Type B pancreatic cell (in vitro differentiated cells): ENCODE data around the gene TMTC2. TPM values are rescaled to one million over a fixed set of nuclear protein-coding genes. Genes with fewer than 3 reads are reported as not detected.

ENCODE experiments used
- DNase-seq: peaks from one replicate; pipeline ENCODE4 v3.0.0; 2021; ENCODE audit warnings: mixed read lengths; ENCODE audit not compliant: unreplicated experiment; ENCODE audit errors: extremely low spot score
- H3K27ac Mint-ChIP-seq: 2 replicates; pipeline ENCODE4 v1.8.0; 2021; ENCODE audit warnings: mild to moderate bottlenecking, mixed read lengths
- H3K27me3 Mint-ChIP-seq: 2 replicates; pipeline ENCODE4 v1.8.0; 2021; ENCODE audit warnings: mixed read lengths
- H3K36me3 Mint-ChIP-seq: 2 replicates; pipeline ENCODE4 v1.8.0; 2021; ENCODE audit warnings: mixed read lengths
- H3K4me1 Mint-ChIP-seq: one replicate; pipeline ENCODE4 v1.8.0; 2021; ENCODE audit warnings: mixed read lengths; ENCODE audit not compliant: unreplicated experiment
- H3K4me3 Mint-ChIP-seq: 2 replicates; pipeline ENCODE4 v1.8.0; 2021; ENCODE audit warnings: mild to moderate bottlenecking, mixed read lengths
- H3K9me3 Mint-ChIP-seq: 2 replicates; pipeline ENCODE4 v1.8.0; 2021; ENCODE audit warnings: mixed read lengths
- total RNA-seq: library from RNA; stranded (reverse); gene quantifications from 2 replicates; pipeline ENCODE4 v1.2.1, GENCODE V29; 2021; ENCODE audit warnings: low replicate concordance
- TF ChIP-seq, protein P1 (sequence below): fragments of 200-600 bp; sonication (generic); conservative IDR thresholded peaks from 2 replicates; pipeline ENCODE4 v1.5.0; 2021; ENCODE audit warnings: antibody characterized with exemption, mild to moderate bottlenecking

TMTC2 gene
- total RNA-seq, 1 donor from 2014 or later: 31.0 TPM

DNA sequence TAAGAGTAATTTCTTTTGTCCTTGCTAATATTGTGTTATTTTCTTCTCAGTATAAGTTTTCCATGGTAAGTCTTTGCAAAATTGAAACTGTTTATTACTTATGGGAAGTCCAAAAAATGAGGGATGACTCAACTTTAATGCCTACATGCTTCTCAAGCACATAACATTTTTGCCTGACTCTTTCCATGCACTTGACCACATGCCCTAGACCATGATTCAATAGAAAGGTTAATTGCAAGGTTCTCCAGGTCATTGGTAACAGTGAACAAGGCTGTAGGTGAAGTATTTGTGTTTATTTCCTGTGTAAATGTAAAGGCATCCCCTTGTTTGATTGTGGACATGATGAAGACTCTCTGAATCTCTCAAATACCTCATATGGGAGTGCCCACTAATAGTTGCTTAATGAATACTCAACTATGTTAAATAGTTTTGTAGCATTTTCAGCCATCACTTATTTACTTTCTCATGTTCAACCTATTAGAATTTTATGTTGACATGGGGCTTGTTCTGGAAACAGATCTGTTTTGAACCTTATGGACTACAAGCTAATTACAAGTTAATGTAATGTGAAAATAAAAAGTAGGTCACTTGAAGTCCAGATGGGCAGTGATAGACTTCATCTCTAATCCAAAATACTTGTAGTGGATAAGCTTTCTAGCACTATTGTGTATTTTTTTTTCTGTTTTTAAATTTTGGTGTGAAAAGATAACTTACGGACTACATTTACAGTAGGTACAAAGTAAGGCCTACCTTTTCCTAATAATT, 131.7 kb downstream of the TMTC2 start:
- peaks cover 32% of the 10 kb centered on the region for H3K36me3 Mint-ChIP-seq
- no peak overlapping the region for H3K27ac Mint-ChIP-seq
- H3K4me1 Mint-ChIP-seq: no peaks in the 10 kb centered on the region
- H3K4me3 Mint-ChIP-seq: no peak overlapping the region
- TF ChIP-seq, protein P1, sequence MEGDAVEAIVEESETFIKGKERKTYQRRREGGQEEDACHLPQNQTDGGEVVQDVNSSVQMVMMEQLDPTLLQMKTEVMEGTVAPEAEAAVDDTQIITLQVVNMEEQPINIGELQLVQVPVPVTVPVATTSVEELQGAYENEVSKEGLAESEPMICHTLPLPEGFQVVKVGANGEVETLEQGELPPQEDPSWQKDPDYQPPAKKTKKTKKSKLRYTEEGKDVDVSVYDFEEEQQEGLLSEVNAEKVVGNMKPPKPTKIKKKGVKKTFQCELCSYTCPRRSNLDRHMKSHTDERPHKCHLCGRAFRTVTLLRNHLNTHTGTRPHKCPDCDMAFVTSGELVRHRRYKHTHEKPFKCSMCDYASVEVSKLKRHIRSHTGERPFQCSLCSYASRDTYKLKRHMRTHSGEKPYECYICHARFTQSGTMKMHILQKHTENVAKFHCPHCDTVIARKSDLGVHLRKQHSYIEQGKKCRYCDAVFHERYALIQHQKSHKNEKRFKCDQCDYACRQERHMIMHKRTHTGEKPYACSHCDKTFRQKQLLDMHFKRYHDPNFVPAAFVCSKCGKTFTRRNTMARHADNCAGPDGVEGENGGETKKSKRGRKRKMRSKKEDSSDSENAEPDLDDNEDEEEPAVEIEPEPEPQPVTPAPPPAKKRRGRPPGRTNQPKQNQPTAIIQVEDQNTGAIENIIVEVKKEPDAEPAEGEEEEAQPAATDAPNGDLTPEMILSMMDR: no peak
- no peak for DNase-seq
- H3K9me3 Mint-ChIP-seq: no peaks in the 10 kb centered on the region
- no peaks in the 10 kb centered on the region for H3K27me3 Mint-ChIP-seq

DNA sequence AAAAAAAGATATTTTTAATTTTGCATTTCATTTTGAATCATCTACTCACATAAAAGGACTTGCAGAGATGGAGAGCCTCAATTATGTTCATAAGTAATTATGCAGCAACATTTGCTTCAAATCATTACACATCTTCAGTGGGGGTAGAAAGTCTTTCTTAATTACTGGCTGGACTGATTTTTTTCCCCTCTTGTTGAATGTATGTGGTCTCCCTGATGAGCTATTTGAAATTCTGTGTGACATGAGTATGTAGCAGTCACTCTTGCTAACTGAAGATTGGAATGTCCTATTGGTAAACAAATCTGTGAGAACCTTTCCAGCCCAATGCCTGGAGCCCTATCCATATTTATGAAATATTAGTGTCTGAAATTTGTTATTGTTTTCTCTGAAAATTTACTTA, 139.8 kb downstream of the TMTC2 start:
- TF ChIP-seq, protein P1: no peak
- Mint-ChIP-seq H3K9me3 (peaks cover 4% of the 10 kb centered on the region), H3K27me3 (no peaks in the 10 kb centered on the region), H3K36me3 (peaks cover 24% of the 10 kb centered on the region), H3K27ac (no peak overlapping the region), H3K4me3 (no peak overlapping the region), H3K4me1 (peaks cover 2% of the 10 kb centered on the region)
- no peak for DNase-seq

DNA sequence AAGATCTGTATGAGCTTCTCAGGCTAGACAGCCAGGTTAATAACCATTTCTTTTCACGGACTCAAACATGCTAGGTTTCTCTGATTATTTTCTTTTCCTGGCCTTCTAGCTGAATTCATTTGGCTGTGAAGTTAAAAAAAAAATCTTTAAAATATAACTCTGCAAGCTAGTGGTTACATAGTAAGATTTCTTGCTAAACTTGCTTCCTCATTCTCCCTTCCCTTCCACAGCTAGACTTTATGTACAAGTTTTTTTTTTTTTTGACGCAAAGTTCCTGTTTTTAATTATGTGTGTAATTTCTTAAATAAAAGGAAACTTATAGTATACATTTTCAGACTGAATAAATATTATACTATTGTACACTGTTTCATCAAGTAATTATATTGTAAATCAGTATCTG, 145.4 kb downstream of the TMTC2 start:
- TF ChIP-seq, protein P1: no peak
- no peak for DNase-seq
- H3K27me3 Mint-ChIP-seq: no peaks in the 10 kb centered on the region
- H3K4me3 Mint-ChIP-seq: no peak overlapping the region
- peaks cover 5% of the 10 kb centered on the region for H3K4me1 Mint-ChIP-seq
- peaks cover 3% of the 10 kb centered on the region for H3K9me3 Mint-ChIP-seq
- peaks cover 9% of the 10 kb centered on the region for H3K36me3 Mint-ChIP-seq
- H3K27ac Mint-ChIP-seq: no peak overlapping the region

DNA sequence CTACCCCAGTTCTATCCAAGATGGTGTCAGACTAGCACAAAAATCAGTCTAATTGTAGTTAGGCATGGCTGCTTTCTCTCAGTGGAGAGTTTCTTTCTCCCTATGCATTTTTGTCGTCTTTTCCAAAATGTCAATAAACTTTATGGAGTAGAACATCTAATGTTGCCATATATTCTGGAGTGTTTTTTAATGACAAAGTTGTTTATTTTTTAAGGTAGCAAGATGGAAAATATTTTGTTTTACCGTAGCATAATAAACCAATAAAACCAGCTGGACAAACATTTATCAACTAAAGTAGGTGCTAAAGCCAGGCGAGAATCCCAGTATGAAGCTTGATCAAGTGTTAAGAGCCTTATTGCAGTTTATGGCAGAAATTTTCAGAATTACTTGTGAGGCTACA, 146.3 kb downstream of the TMTC2 start:
- no peak overlapping the region for H3K27ac Mint-ChIP-seq
- TF ChIP-seq, protein P1: no peak
- H3K36me3 Mint-ChIP-seq: peaks cover 8% of the 10 kb centered on the region
- no peaks in the 10 kb centered on the region for H3K27me3 Mint-ChIP-seq
- DNase-seq: no peak
- H3K4me1 Mint-ChIP-seq: peaks cover 6% of the 10 kb centered on the region
- no peaks in the 10 kb centered on the region for H3K9me3 Mint-ChIP-seq
- H3K4me3 Mint-ChIP-seq: no peak overlapping the region

DNA sequence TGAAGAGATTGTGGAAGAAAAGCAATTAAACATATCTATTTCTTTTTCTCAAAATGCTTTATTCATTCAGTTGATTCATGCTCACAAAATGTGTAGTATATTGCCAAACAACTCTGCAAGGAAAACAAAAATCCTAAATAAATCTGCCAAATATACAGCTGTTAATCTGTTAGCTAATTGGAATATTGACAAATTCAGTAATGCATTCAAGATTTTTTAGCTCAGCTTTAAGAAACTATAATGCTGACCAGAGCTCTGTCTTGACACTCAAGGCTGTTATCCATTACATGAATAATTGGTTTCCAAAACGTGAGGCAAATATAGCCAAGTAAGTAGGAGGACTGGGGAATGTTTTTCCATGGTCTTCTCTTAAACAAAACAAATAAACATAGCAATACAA, 146.8 kb downstream of the TMTC2 start:
- H3K4me3 Mint-ChIP-seq: no peak overlapping the region
- no peaks in the 10 kb centered on the region for H3K27me3 Mint-ChIP-seq

More for the DNA sequence above, 146.8 kb downstream of the TMTC2 start:
- no peak overlapping the region for H3K27ac Mint-ChIP-seq
- no peaks in the 10 kb centered on the region for H3K9me3 Mint-ChIP-seq
- peaks cover 11% of the 10 kb centered on the region for H3K4me1 Mint-ChIP-seq
- DNase-seq: no peak
- H3K36me3 Mint-ChIP-seq: peaks cover 8% of the 10 kb centered on the region
- TF ChIP-seq, protein P1: no peak
